Ovary (tissue), 3 donors: ENCODE measurements around the gene ARID2.

Source experiments
- CTCF ChIP-seq, 3 donors: fragments of 450-650 bp in 2 of 3; fragments of 200-600 bp in 1 of 3; IDR thresholded peaks; one replicate each; pipeline versions ENCODE4 v1.5.1 to v1.8.0; 2016 to 2022; ENCODE audit warnings: antibody characterized with exemption in 3 of 3, mild to moderate bottlenecking in 1 of 3
- EP300 ChIP-seq: sonication (generic); formaldehyde crosslinking; IDR thresholded peaks from one replicate; pipeline ENCODE4 v1.6.1; 2017; ENCODE audit warnings: antibody characterized with exemption
- POLR2A ChIP-seq: fragments of 450-650 bp; IDR thresholded peaks from one replicate; pipeline ENCODE4 v1.6.1; 2017; ENCODE audit warnings: antibody characterized with exemption, mild to moderate bottlenecking, moderate library complexity
- donor health status: DM: no; HTN: no; CAD: no.

- TF ChIP-seq CTCF (IDR thresholded peaks at IDR 0.05) (no peak), POLR2A (no peak), EP300 (no peak)
These were observed 168.6 kb downstream of the ARID2 start for GRCh38 chr12:45898094-45898493.
